Nucleus accumbens (tissue), 56 donors: Measurements from ENCODE around the gene DNER.

Experiments used
- DNase-seq, 56 donors: peaks; one replicate each; lab custom pipeline; 2025; lab: John Stamatoyannopoulos, UW

The DNER gene

DNA sequence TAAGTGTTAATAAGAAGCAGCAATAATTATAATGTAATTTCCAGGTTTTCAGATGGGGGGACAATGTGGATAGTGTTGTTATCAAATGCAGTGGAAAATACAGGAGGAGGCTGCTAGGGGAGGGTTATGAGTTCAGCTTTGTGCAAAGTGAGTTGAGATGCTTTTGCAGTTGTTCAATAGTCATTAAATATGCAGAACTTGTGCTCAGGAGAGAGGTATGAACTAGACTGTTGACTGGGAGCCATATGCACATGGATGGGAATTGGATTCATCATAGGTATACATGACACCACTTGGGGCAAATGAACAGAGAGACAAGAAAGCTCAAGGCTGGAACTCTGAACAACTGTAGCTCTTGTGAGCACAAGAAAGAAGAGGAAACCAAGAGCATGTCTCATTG, 261.1 kb downstream of the DNER start:
- no peak for DNase-seq

DNA sequence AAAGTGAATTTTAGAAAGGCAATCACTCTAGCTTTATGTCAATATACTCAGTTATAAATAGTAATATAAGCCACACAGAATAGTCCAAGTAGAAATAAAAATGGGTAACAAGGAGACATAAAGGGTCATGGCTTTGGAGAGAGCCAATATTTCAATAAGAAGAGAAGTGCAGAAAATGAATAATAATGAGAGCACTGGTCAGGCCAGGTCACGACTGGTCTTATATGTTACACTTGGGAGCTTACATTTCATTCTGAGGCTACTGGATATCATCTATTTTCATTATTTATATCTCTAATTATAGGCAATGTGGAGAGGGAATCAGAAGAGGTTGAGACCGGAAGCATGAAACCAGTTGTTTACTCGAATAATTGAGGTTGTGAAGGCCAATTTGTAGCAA, 262.5 kb downstream of the DNER start:
- DNase-seq: no peak

DNA sequence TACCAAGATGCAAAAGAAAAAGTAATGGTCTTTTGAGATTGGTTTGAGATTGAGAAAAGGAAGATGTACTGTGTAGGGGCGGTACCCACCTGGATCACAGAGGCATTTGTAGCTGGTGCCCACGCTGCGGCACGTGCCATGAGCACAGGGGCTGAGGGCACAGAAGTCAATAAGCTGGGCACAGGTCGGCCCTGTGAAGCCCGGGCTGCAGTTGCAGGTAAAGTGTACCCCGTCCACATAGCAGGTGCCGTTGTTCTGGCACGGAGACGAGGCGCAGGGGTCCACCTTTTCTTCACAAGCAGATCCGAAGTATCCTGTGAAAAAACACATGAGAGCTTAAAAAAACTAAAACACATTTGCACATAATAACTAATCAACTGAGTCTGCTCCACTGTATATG, 267.1 kb downstream of the DNER start:
- DNase-seq: no peak

DNA sequence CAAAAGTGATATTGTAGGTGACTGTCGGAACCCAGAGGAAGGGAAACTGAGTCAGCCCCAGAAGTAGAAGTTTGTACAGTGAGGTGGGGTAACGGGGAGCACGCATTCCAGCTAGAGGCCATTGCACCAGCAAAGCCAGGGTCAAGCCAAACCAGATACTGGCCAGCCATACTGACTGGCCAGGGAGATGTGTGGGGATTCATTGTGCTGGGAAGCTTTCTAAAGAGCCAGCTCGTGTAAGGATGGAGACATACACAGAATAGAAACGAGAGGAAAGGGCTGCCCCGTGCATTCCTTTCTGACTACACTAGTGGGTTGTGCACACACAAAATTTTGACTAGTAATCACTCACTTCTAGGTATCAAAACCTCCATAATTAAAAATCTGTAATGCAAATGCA, 268.0 kb downstream of the DNER start:
- DNase-seq: peak in 18 of 56 donors; percentile 6 to 46 (median 28)

DNA sequence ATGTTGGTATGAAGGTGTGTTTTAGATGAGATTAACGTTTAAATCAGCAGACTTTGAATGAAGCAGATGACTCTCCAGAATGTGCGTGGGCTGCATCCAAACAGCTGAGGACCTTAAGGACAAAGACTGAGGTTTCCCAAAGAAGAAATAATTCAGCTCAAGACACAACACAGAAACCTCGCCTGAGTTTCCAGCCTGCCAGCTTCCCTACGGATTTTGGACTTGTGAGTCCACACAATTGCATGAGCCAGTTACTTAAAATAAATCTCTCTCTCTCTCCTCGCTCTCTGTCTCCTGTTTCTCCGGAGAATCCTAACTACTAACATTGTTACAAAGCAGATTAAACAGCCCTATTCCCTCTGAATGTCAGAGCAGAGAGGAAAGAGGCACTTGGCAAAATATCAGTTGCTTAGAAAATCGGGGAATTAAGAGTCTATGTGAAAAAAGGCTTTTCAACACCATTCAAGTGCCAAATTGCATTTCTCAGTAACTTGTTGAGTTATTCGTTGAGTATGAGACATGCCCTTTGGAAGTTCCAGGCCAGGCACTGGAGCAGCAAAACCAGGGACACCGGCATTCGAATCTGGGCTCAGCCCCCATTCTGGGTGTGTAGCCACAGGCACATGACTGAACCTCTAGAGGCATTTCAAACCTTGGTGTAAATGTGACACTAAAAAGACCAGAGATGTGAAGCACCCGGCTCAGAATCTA, 268.7 kb downstream of the DNER start:
- peak in 32 of 56 donors; percentile 10 to 78 (median 30) for DNase-seq

DNA sequence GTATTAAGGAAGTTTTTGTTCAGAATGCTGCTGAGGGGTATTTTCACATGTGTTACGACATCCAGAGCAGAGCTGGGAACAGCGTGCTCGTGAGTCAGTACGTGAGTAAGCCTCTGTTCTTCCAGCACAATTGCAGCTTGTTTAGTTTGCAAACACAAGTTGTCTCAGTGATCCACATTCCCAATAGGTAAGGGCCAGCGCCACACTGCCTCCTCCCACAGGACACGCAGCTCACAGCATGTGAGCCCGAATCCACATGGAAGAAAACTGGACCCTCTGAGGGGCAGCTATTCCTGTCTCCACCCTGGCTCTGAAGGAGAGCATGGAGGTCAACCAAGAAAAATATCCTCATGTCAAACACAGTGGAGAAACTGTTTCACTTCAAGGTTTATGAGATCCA, 269.3 kb downstream of the DNER start:
- peak in 49 of 56 donors; percentile 8 to 88 (median 45) for DNase-seq

DNA sequence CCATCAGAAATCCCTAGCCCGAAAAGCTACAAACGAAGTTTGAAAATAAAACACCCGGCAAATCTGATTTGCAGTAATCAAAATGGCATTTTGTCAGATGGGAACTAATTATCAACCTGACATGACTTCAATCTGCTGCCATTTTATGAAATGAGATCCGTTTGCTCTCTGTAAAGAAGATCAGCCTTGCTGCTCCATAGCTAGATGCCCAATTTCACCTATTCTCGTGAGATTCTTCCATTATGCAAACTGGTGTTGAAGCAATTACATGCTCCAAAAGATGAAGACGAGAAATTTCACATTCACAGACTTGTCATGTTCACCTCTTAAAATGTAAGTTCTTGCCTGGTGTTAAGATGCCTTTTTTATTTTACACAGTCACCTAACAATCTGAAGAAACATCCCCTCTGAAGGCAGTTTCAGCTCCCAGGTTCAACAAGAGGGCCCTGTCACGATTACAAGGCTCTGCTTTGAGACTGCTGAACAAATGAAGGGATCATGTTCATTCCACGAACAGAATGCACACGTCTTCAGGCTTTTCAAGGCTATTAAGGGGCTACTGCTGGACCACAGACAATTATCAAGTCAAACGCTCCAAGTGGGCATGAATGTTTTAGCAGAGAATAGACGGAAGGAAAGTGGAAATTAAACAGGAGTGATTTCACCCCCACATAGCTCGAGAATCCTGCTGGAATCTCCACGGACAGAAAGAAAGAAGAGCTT, 270.6 kb downstream of the DNER start:
- DNase-seq: peak in 3 of 56 donors; percentile 15 to 34 (median 18)

DNA sequence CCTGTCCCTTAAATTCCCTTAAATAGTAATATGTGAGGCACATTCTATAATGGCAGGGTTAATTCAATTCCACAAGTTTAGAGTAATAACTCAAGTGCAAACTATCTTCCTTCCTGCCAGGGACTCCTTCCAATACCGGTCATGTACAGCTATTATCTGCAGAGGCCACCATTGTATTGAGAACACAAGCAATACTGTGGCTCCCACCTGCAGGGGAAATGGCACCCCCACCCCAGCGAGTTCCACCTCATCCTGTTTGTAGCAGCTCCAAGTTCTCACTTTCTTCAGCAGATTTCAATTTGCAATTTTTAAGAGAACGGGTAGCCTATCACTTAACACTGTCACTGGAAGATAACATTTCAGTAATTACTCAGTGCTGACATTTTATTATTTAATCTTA, 271.2 kb downstream of the DNER start:
- DNase-seq: no peak

DNA sequence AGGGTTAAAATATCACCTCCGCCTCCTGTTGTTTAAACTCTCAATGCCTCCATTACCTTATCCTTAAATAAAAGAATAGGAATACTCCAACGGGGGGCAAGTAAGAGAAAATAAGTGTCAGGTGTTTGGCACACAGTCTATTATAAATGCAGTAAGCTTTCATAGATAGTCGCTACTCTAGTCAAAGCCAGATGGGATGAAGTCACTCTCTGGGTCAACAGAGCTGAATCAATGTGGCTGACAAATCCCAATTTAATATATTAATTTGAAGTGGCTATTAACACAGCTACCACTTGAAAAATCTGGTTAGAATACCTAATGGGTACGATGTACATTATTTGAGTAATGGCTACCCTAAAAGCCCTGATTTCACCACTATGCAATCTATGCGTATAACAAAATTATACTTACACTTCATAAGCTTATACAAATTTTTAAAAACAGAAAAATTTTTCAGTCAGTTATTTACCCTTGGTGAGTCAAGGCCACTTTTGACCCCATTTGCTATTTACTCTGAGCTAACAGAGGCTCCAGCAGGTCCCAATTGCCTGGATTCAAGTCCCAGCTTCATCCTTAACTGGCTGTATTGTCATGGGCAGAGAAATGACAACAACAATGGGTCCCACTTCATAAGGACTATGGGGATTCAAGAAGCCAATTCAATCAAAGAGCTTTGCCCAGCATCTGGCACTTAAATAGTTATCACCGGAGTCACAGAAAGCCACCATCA, 275.8 kb downstream of the DNER start:
- DNase-seq: no peak

DNA sequence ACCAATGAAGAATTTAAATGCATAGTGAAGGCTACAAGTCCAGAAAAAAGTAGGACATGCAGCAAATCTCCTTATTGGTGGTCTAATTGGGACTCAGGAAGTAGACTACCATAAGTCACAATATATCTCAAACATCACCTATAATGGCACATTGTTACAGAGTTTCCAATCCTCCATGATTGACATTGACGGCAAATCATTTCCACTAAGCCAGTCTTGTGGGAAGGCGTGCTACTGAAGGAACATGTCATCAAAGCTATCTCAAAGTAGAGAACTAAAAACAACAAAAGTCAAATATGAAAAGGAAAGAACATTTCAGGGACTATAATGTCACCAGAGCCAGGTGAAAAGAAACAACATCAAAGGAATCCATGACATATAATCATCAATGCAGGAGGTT, 276.9 kb downstream of the DNER start:
- no peak for DNase-seq

DNA sequence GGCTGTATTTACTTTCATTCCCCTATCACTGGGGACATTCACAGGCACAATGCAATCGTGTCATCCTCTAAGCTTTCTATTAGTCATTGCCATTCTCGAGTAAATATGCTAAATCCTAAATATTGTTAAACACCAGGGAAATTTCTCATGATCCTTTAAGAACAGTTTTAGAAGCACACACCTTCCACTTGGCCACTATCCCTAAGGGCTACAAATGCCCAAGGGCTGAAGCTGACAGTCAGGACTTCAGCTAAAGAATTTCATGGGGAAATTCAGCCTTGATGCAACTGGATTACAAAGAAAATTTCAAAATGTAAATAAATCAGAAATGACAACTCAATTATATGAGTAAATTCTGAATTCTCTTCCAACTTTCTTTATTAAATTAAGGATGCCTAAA, 280.2 kb downstream of the DNER start:
- no peak for DNase-seq

DNA sequence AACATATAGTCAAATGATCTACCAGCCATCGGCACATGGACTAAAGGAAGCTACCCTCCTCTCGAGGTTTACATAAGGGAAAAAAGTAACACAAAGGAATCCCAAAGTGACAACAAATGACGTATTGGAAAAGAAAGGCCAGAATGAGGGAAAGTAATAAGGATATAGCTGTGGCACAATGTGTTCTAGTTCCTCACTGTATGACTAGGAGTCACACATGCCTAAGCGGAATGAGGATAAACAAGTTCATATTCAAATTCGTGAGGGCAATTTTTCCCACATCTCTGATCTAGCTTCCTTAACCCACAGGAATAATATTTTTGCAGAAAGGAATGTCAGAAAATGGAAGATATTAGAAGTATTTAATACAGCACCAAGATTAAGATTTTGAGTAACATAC, 281.0 kb downstream of the DNER start:
- no peak for DNase-seq

DNA sequence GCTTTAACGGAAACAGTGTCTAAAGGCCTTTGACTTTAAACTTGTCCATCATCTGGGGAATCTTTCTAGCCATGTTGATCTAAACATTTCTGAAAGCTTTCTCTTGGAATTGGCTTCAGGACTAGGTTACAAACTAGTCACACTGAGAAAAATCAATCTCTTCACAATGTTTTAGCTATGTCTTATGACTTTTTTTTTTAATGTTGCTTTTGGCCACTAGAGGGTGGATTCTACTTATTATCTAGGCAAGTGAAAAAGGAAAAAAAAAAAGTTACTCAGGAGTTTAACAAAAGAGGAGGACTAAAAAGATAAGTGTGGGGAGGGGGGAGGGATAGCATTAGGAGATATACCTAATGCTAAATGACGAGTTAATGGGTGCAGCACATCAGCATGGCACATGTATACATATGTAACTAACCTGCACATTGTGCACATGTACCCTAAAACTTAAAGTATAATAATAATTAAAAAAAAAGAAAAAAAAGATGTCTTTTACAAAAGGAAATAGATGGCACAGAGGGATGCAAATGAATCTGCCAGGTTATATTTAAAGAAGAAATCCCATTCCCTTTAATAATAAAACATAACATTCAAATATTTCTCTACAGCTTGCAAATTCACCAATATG, 282.9 kb downstream of the DNER start:
- DNase-seq: no peak

DNA sequence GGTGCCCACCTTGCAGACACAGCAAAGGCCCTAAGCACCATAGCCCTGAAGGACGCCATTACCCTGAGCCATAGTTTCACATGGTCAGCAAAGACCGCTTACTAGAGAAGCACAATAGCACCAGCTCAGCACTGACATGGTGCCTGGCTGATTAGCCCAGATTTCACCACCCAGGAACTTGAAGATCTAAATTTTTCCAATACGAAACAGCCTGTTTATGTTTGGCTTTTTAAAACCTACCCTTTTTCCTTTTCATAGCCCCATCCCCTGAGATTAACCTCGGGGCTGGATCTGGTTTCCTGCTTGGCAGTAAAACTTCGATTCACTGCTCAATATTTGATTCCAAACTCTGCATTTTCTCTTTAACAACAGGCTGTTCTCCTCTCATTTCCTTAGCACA, 284.8 kb downstream of the DNER start:
- no peak for DNase-seq

DNA sequence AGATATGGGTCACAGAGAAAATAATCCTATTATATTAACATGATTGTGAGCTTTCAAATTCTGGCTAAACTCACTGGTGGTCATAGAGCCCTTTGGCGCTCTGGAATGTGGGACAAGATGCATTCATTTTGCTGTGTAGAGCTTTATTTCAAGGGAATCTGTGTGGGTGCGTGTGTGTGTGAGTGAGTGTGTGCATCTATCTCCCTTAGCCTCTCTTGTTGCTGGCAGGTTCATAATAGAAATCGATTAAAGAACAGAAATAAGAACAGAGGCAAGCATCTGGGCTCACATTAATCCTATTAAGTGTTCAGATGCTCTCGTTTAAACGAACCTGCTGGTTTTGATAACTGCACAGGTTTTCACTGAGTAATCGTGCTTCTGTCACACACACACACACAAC, 287.9 kb downstream of the DNER start:
- no peak for DNase-seq

DNA sequence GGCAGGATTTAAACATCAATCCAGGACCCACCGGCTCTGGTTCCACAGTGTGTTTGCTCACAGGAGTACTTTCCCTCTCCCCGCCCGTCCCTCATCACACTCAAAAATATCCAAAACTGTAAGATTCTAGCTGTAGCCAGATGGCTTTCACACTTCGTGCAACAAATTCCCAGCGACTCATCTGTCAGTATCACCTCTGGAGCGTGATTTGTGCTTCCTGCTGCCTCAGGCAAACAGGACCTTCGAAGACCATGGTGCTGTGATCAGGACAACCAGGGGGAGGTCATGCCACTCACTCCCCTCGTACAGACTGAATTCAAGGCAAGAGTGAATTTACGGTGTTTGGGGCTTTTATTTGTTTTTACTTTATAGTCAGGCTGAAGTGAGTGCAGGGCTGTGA, 288.8 kb downstream of the DNER start:
- no peak for DNase-seq

DNA sequence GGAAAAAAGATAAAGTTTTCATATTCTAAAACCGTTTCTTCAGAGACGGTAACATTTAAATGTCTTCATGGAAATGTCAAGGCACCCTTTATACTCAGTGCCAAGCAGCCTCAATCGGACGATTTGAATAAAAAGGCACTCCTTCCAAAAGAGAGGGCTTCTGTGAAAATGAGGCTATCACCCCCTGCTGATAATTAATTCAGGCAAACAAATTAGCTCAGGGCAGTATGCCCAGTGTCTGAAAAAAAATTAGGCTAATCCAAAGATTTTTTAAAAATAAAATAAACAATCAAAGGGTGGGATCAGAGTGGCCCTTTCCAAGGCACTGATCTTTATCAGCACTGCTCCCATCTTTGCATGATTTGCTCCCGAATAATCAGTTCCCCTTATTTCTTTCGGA, 292.3 kb downstream of the DNER start:
- DNase-seq: peak in 4 of 56 donors; percentile 8 to 51 (median 34)

DNA sequence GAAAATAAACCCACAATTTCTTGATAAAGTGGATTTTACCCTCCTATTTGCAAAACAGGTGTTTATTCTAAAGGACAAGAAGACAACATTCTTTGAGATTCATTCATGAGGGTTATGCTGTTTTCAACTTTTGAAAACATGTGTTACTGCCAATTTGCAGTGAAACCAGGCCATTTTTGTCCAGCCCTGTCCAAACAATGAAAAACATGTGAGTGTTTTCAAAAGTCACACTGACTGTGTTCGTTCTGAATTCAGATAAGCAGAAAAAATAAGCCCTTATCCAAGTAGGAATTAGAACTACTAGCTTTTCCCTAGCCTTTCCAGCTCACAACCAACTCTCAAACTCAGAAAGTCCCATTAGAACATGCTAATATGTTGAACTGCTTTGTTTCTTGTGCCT, 295.2 kb downstream of the DNER start:
- no peak for DNase-seq

DNA sequence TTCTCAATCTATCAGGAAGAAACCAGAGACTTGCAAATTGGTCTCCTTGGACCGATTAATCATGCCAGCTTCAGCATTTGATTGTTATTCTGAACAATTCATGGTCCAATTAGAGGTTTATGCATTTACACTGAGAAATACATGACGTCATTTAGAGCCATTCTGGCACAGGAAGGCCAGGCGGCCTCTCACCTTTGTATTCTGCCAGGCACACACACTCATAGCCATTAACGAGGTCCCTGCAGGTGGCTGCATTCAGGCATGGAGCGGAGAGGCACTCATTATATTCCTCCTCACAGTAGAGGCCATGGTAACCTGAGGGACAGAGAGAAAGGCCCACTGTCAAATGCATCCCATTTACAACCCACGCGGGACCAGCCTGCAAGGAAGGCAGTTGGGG, 296.4 kb downstream of the DNER start:
- DNase-seq: no peak

DNA sequence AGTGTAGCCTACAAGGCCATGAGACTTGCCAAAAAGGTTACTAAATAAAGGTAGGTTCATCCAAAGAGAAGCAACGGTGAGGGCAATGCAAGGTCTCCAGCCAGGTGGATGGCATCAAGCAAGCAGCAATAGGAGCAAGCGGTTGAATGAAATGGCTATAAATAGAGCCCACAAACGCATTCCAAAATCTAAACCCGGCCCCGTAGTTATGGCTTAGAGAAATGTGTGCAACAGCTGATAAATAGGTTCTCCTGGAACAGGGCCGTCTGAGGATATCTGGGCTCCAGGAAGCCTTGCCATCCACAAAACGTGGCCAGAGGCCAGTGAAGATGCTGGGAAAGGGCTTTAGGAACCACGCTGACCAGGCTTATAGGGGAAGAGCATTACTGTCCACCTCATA, 297.2 kb downstream of the DNER start:
- no peak for DNase-seq

DNA sequence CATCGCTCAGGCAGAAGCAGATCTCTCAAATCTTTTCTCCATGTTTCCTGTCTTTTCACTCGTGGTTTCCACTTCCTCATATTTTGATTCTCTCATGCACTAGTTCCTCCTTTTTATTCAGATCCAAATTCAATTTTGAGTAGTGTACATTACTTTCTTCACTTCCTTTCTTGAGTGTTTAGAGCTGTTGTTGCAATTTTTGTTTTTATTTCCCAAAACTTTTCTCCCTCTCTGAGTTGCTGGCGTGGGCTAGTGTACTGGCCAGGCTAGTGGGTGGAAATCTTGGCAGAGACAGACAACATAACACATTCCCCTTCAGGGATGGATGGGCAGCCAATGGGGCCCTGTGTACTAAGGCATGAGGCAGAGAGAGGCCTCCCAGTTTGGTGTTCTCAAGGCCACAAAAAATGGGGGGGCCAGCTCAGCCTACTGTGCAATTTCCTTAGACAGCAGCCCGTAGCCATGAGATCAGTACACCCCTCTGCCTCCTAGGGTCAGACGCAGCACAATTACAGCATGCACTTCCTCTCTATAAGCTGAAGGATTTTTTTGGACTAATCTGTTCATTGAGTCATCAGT, 298.1 kb downstream of the DNER start:
- peak in 32 of 56 donors; percentile 7 to 67 (median 26) for DNase-seq
